ENCODE measurements around the gene KANK2. TPM values are rescaled to one million over a fixed set of nuclear protein-coding genes. Genes with fewer than 3 reads are reported as not detected.

The KANK2 gene
- total and polyA plus RNA-seq, 4 donors, result 269 to 379 (median 299) TPM

DNA sequence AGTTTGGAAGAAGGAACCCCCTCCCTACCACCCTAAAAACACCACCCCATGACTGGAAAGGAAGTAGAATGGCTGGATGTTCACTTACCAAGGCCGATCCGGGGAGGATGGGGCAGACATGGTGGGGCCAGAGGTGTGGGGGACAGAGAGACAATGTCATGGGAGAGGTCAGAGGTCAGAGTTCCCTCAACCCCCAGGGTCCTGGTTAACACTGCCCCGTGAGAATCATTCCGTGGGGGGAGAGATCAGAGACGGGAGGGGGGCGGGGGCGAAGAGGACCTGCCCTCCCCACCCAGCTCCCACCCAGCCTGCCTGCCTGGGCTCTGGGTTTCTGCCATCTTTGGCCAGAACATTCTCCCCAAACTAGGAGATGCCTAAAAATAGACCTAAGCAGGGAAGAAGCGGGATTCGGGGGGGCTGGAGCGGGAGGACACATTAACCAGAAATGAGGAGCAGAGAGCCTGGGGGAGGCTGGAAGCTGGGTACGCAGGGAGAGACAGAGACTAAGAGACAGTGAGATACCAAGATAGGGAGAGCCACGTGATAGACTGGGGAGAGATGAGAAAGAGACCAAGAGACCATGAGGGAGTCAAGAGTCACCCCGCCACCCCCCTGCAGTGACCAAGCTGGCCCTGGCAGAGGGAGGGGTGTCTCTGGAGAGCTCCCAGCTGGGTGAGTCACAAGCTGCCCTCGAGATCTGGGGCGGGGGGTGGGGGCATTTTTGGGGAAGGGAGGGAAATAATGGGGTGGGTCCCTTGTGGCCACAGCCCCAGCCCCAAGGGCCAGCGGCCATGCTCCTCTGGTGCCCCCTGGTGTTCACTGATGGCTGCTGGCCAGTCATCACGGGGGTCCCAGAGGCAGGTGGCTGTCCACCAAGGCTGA, 6.1 kb upstream of the KANK2 start:
- H3K36me3 ChIP-seq (ENCODE audit: control insufficient read depth in 1 of 2, insufficient read depth in 2 of 2, low read length in 1 of 2), result no peaks in the 10 kb centered on the region
- WGBS, 2 donors, result 4 to 8% methylated on average over 17 of the region's 17 CpGs
- DNase-seq (peak; percentile 91 to 94), ATAC-seq (ENCODE audit: low FRiP score) (peak; percentile 83)
- no peaks in the 10 kb centered on the region for H3K27me3 ChIP-seq (ENCODE audit: control insufficient read depth in 1 of 2, insufficient read depth in 2 of 2, low read length in 1 of 2)
- H3K9me3 ChIP-seq (ENCODE audit: control insufficient read depth, low read length), result no peaks in the 10 kb centered on the region
- intact Hi-C loops (cut with DNase I), result loop anchor here (2.0 to 5.0 kb wide), 5 partner anchors 37 to 173 kb away; no protein-coding TSS in a partner anchor
- H3K4me1 ChIP-seq (ENCODE audit: control insufficient read depth in 1 of 2, insufficient read depth in 2 of 2, low read length in 2 of 2), result no peaks in the 10 kb centered on the region
- no peak overlapping the region for H3K4me3 ChIP-seq (ENCODE audit: low read length in 2 of 2)
- H3K27ac ChIP-seq (ENCODE audit: low read depth in 1 of 2, low read length in 2 of 2), result peak overlapping the region; percentile 71 to 83

DNA sequence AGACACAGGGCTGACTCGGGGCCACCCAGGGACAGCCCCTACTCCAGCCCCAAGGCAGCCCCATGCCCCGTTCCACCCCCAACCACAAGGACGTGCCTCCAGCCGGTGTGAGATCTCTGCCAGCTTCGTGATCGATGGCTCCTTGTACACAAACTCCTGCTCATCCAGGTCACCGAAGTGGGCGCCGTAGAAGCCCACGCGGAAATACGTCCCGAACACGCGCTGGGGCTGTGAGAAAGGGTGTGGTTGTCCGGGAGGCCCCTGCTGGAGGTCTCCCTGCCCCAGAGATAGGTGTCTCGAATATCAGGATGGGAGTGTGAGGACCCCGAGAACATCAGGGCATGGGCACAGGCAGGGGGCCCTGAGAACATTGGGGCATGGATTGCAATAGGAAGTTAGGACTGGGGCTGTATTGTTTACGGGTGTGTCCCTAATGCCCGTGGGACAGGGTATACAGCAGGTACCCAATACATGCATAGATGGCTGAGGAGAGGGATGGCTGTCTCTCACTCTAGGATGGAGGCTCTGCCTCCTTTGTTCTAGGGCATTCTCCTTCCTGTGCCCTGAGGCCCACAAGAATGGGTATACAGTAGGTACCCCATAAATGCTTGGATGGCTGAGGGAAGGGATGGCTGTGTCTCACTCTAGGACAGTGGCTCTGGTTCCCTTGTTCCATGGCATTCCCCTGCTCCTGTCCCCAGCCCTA, 5.3 kb upstream of the KANK2 start:
- no peaks in the 10 kb centered on the region for H3K27me3 ChIP-seq (ENCODE audit: control insufficient read depth in 1 of 2, insufficient read depth in 2 of 2, low read length in 1 of 2)
- no peak for DNase-seq
- 64 to 67% methylated on average over 20 of the region's 20 CpGs for WGBS, 2 donors
- H3K4me3 ChIP-seq (ENCODE audit: low read length in 2 of 2), result no peak overlapping the region
- intact Hi-C loops (cut with DNase I), result loop anchor here (2.0 to 5.0 kb wide), 4 partner anchors 36 to 170 kb away; no protein-coding TSS in a partner anchor
- H3K27ac ChIP-seq (ENCODE audit: low read depth in 1 of 2, low read length in 2 of 2), result peak overlapping the region; percentile 71 to 83
- H3K9me3 ChIP-seq (ENCODE audit: control insufficient read depth, low read length), result no peaks in the 10 kb centered on the region
- H3K4me1 ChIP-seq (ENCODE audit: control insufficient read depth in 1 of 2, insufficient read depth in 2 of 2, low read length in 2 of 2), result no peaks in the 10 kb centered on the region
- H3K36me3 ChIP-seq (ENCODE audit: control insufficient read depth in 1 of 2, insufficient read depth in 2 of 2, low read length in 1 of 2), result no peaks in the 10 kb centered on the region
- peak; percentile 1 for ATAC-seq (ENCODE audit: low FRiP score)

DNA sequence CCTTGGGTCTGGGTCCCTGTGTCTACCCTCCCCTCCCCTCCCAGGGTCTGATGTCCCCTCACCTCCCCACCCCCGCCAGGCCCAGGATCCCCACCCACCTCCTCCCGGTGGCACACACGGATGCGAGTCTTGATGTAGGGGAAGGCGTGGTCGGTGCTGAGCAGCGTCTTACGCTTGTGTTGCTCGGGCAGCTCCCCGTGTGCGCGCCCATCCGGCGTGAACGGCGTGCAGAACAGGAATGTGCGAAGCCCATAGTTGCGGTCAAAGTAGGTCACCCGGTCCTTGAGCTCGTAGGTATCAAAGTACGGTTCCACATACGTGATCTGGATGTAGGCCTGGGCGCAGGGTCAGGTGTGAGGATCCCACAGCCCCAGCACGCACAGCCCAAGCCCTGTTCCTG, 4.4 kb upstream of the KANK2 start:
- intact Hi-C loops (cut with DNase I), result loop anchor here (2.0 to 5.0 kb wide), 4 partner anchors 35 to 169 kb away; no protein-coding TSS in a partner anchor
- Histone ChIP-seq H3K4me3 (ENCODE audit: low read length in 2 of 2) (no peak overlapping the region), H3K27me3 (ENCODE audit: control insufficient read depth in 1 of 2, insufficient read depth in 2 of 2, low read length in 1 of 2) (no peaks in the 10 kb centered on the region), H3K36me3 (ENCODE audit: control insufficient read depth in 1 of 2, insufficient read depth in 2 of 2, low read length in 1 of 2) (no peaks in the 10 kb centered on the region), H3K4me1 (ENCODE audit: control insufficient read depth in 1 of 2, insufficient read depth in 2 of 2, low read length in 2 of 2) (no peaks in the 10 kb centered on the region), H3K27ac (ENCODE audit: low read depth in 1 of 2, low read length in 2 of 2) (no peak overlapping the region), H3K9me3 (ENCODE audit: control insufficient read depth, low read length) (no peaks in the 10 kb centered on the region)
- WGBS, 2 donors, result 92% methylated on average over 24 of the region's 24 CpGs
- DNase-seq (no peak), ATAC-seq (ENCODE audit: low FRiP score) (no peak)

DNA sequence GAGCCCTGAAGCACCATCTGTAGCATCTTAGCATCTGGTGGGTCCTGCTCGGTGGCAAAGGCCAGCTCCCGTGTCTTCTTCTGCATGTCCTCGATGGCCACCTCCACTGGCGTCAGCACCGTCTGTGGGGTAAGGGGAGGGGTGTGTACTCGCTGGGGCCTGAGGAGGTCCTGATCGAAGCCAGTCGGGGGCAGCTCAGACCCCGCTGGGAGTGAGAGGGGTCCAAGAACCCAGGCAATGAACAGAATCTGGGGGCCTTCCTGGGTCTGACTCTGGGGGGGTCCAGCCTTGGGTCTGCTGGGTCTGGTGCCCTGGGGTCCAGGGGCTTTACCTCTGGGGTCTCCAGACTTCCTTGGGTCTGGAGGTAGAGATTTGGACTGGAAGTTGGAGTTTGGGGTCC, 3.6 kb upstream of the KANK2 start:
- no peaks in the 10 kb centered on the region for H3K4me1 ChIP-seq (ENCODE audit: control insufficient read depth in 1 of 2, insufficient read depth in 2 of 2, low read length in 2 of 2)

DNA sequence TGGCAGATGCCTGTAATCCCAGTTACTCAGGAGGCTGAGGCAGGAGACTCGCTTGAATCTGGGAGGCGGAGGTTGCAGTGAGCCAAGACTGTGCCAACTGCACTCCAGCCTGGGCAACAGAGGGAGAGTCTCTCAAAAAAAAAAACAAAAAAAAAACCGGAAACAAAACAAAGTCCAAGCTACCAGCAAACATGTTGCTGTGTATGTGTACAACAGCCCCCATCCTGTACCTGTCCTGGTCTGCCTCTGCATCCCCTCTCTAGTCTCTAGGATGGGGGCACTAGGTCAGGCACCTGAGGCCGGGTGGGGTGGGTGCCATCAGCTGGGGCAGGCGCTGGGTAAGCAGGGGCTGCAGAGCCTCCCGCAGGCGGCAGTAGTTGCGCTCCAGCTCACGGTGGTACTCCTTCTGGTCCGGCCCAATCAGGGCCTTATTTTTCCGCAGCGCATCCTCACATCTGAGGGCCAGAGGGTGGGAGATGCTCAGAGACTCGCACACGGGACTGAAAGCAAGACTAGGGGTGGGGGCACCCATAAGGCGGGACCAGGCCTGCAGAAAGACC, 2.8 kb upstream of the KANK2 start:
- no peak for DNase-seq
- Histone ChIP-seq H3K4me1 (ENCODE audit: control insufficient read depth in 1 of 2, insufficient read depth in 2 of 2, low read length in 2 of 2) (no peaks in the 10 kb centered on the region), H3K4me3 (ENCODE audit: low read length in 2 of 2) (no peak overlapping the region), H3K27ac (ENCODE audit: low read depth in 1 of 2, low read length in 2 of 2) (peak overlapping the region in 1 of 2 donors; percentile 20), H3K36me3 (ENCODE audit: control insufficient read depth in 1 of 2, insufficient read depth in 2 of 2, low read length in 1 of 2) (no peaks in the 10 kb centered on the region), H3K9me3 (ENCODE audit: control insufficient read depth, low read length) (no peaks in the 10 kb centered on the region), H3K27me3 (ENCODE audit: control insufficient read depth in 1 of 2, insufficient read depth in 2 of 2, low read length in 1 of 2) (no peaks in the 10 kb centered on the region)
- no peak for ATAC-seq (ENCODE audit: low FRiP score)
- intact Hi-C loops (cut with DNase I), result loop anchor here in 1 of 2 donors (5.0 kb wide), 1 partner anchor 168 kb away; no protein-coding TSS in a partner anchor
- 87 to 88% methylated on average over 15 of the region's 15 CpGs for WGBS, 2 donors

More for the DNA sequence above, 3.6 kb upstream of the KANK2 start:
- no peak for DNase-seq
- intact Hi-C loops (cut with DNase I), result loop anchor here in 1 of 2 donors (5.0 kb wide), 1 partner anchor 169 kb away; no protein-coding TSS in a partner anchor
- H3K4me3 ChIP-seq (ENCODE audit: low read length in 2 of 2), result no peak overlapping the region
- no peaks in the 10 kb centered on the region for H3K9me3 ChIP-seq (ENCODE audit: control insufficient read depth, low read length)
- no peaks in the 10 kb centered on the region for H3K27me3 ChIP-seq (ENCODE audit: control insufficient read depth in 1 of 2, insufficient read depth in 2 of 2, low read length in 1 of 2)
- H3K27ac ChIP-seq (ENCODE audit: low read depth in 1 of 2, low read length in 2 of 2), result no peak overlapping the region
- H3K36me3 ChIP-seq (ENCODE audit: control insufficient read depth in 1 of 2, insufficient read depth in 2 of 2, low read length in 1 of 2), result no peaks in the 10 kb centered on the region
- WGBS, 2 donors, result 81 to 82% methylated on average over 9 of the region's 9 CpGs
- no peak for ATAC-seq (ENCODE audit: low FRiP score)

DNA sequence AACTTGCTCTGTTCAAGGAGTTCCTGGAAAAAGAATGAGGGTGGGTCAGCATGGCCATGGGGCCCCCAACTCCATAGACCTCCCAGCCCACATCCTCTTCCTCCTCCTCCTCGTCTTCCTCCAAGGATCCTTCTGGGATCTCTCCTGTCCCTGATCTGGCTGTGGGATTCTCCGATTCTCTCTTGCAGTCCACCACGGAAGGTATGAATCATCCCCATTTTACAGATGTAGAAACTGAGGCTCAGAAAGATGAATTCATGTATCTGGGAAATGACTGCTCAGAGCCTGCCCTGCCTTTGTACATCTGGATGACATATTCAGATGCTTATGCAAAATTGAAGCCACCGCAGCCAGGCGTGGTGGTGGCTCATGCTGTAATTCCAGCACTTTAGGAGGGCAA, 2.2 kb upstream of the KANK2 start:
- H3K9me3 ChIP-seq (ENCODE audit: control insufficient read depth, low read length), result no peaks in the 10 kb centered on the region
- DNase-seq, result no peak
- no peaks in the 10 kb centered on the region for H3K36me3 ChIP-seq (ENCODE audit: control insufficient read depth in 1 of 2, insufficient read depth in 2 of 2, low read length in 1 of 2)
- WGBS, 2 donors, result 77 to 96% methylated on average over 5 of the region's 5 CpGs
- no peak for ATAC-seq (ENCODE audit: low FRiP score)
- H3K4me3 ChIP-seq (ENCODE audit: low read length in 2 of 2), result no peak overlapping the region
- intact Hi-C loops (cut with DNase I), result no loop called here
- no peaks in the 10 kb centered on the region for H3K27me3 ChIP-seq (ENCODE audit: control insufficient read depth in 1 of 2, insufficient read depth in 2 of 2, low read length in 1 of 2)
- H3K4me1 ChIP-seq (ENCODE audit: control insufficient read depth in 1 of 2, insufficient read depth in 2 of 2, low read length in 2 of 2), result no peaks in the 10 kb centered on the region
- H3K27ac ChIP-seq (ENCODE audit: low read depth in 1 of 2, low read length in 2 of 2), result peak overlapping the region in 1 of 2 donors; percentile 7

DNA sequence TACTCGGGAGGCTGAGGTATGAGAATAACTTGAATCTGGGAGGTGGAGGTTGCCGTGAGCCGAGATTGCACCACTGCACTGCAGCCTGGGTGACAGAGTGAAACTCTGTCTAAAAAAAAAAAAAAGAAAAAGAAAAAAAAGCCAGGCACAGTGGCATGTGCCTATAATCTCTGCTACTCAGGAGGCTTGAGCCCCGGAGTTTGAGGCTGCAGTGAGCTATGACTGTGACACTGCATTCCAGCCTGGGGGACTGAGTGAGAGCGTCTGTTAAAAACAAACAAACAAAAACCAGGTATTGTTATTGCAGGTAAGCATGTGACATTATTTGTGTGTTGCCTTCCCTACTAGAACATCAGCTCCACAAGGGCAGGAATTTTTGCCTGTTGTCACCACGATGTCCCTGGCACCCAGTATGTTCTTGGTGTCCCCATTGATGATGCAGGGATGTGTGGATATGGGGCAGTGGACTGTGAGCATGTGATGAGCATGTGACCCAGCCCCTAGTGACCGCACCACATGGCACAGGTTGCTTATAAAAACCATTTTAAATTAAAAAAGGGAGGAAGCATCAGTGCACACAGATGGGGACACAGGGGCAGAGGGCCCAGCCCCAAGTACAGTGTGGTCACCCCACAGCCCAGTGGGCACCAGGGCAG, 1.6 kb upstream of the KANK2 start:
- Histone ChIP-seq H3K27ac (ENCODE audit: low read depth in 1 of 2, low read length in 2 of 2) (peak overlapping the region in 1 of 2 donors; percentile 28), H3K27me3 (ENCODE audit: control insufficient read depth in 1 of 2, insufficient read depth in 2 of 2, low read length in 1 of 2) (no peaks in the 10 kb centered on the region), H3K4me3 (ENCODE audit: low read length in 2 of 2) (no peak overlapping the region), H3K9me3 (ENCODE audit: control insufficient read depth, low read length) (no peaks in the 10 kb centered on the region), H3K4me1 (ENCODE audit: control insufficient read depth in 1 of 2, insufficient read depth in 2 of 2, low read length in 2 of 2) (no peaks in the 10 kb centered on the region), H3K36me3 (ENCODE audit: control insufficient read depth in 1 of 2, insufficient read depth in 2 of 2, low read length in 1 of 2) (no peaks in the 10 kb centered on the region)
- intact Hi-C loops (cut with DNase I), result no loop called here
- WGBS, 2 donors, result 26 to 31% methylated on average over 7 of the region's 7 CpGs
- DNase-seq, result no peak
- ATAC-seq (ENCODE audit: low FRiP score), result no peak

DNA sequence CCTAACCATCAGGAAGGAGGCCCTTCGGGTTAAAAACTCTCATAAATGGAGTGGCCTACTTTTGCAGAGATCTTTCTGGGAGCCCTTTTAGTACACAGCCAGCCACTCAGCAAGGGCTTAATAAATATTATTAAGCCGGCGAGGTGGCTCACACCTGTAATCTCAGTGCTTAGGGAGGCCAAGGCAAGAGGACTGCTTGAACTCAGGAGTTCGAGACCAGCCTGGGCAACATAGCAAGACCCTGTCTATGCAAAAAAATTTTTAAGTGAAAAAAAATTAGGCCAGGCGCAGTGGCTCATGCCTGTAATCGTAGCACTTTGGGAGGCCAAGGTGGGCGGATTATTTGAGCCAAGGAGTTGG, 810 bp upstream of the KANK2 start:
- 57 to 58% methylated on average over 7 of the region's 7 CpGs for WGBS, 2 donors
- Histone ChIP-seq H3K36me3 (ENCODE audit: control insufficient read depth in 1 of 2, insufficient read depth in 2 of 2, low read length in 1 of 2) (peaks cover 0 to 6% of the 10 kb centered on the region in 2 donors), H3K4me3 (ENCODE audit: low read length in 2 of 2) (no peak overlapping the region), H3K27me3 (ENCODE audit: control insufficient read depth in 1 of 2, insufficient read depth in 2 of 2, low read length in 1 of 2) (no peaks in the 10 kb centered on the region), H3K4me1 (ENCODE audit: control insufficient read depth in 1 of 2, insufficient read depth in 2 of 2, low read length in 2 of 2) (no peaks in the 10 kb centered on the region), H3K9me3 (ENCODE audit: control insufficient read depth, low read length) (no peaks in the 10 kb centered on the region), H3K27ac (ENCODE audit: low read depth in 1 of 2, low read length in 2 of 2) (peak overlapping the region in 1 of 2 donors; percentile 67)
- intact Hi-C loops (cut with DNase I), result no loop called here
- no peak for DNase-seq
- no peak for ATAC-seq (ENCODE audit: low FRiP score)

All from aorta (tissue), 5 donors.